Right lobe of liver (tissue), 4 donors: ENCODE results near the gene C6orf47.

Source experiments
- CTCF ChIP-seq, 4 donors: fragments of 200-600 bp in 3 of 4; fragments of 450-650 bp in 1 of 4; IDR thresholded peaks; one replicate each; pipeline versions ENCODE4 v1.5.1 to v1.8.0; 2016 to 2022; ENCODE audit warnings: antibody characterized with exemption in 4 of 4, mild to moderate bottlenecking in 2 of 4
- POLR2A ChIP-seq: fragments of 450-650 bp; IDR thresholded peaks from one replicate; pipeline ENCODE4 v1.6.1; 2017; ENCODE audit warnings: antibody characterized with exemption, mild to moderate bottlenecking
- donor health status: DM: no; HTN: no; CAD: no.
- donor health status: DM: no; HTN: no; CAD: no.
- donor health status: DM: no; HTN: yes; CAD: no.

GRCh38 chr6:31642798-31643570 lies 17.6 kb downstream of the C6orf47 start:
- TF ChIP-seq CTCF (IDR thresholded peaks at IDR 0.05) (no peak), POLR2A (no peak)
